GM21529 (cell line): ENCODE results near the gene NRP1.
"Not testable (repeated sequence)": the region's sequence is repeated elsewhere in the genome, so short reads cannot be mapped to it uniquely, and the experiment has no call there.

Experiments
- ATAC-seq: cut with Tn5 transposase; IDR thresholded peaks from one replicate; pipeline ENCODE4 v1.9.1; 2021; ENCODE audit not compliant: unreplicated experiment

NRP1 gene

GRCh38 chr10:33334153-33334804, at the start of gene NRP1:
NRP1 (minus strand) TSS chr10:33334667; CDS start chr10:33334382, 285 bp downstream.
- no peak for ATAC-seq

- ATAC-seq = not testable (repeated sequence)
Observed at GRCh38 chr10:33384201-33384600, 49.7 kb upstream of the NRP1 start.

- no peak for ATAC-seq
Observed at GRCh38 chr10:33382921-33383713, 48.6 kb upstream of the NRP1 start.

- ATAC-seq = no peak
Observed at GRCh38 chr10:33382216-33382600, 47.7 kb upstream of the NRP1 start.

GRCh38 chr10:33381451-33382215, 47.2 kb upstream of the NRP1 start:
- ATAC-seq = no peak

- ATAC-seq = no peak
Observed at GRCh38 chr10:33377658-33378025, 43.2 kb upstream of the NRP1 start.

GRCh38 chr10:33376976-33377657, 42.6 kb upstream of the NRP1 start:
- no peak for ATAC-seq

- no peak for ATAC-seq
Observed at GRCh38 chr10:33376476-33376875, 42.0 kb upstream of the NRP1 start.

- ATAC-seq = no peak
Observed at GRCh38 chr10:33373263-33373662, 38.8 kb upstream of the NRP1 start.

GRCh38 chr10:33371234-33371633, 36.8 kb upstream of the NRP1 start:
- ATAC-seq = no peak

- no peak for ATAC-seq
Observed at GRCh38 chr10:33370434-33370930, 36.0 kb upstream of the NRP1 start.

GRCh38 chr10:33368086-33368485, 33.6 kb upstream of the NRP1 start:
- no peak for ATAC-seq

- ATAC-seq = no peak
Observed at GRCh38 chr10:33365871-33366411, 31.5 kb upstream of the NRP1 start.

- no peak for ATAC-seq
Observed at GRCh38 chr10:33365301-33365700, 30.8 kb upstream of the NRP1 start.

GRCh38 chr10:33363106-33363505, 28.6 kb upstream of the NRP1 start:
- no peak for ATAC-seq

GRCh38 chr10:33358016-33358415, 23.5 kb upstream of the NRP1 start:
- no peak for ATAC-seq

- no peak for ATAC-seq
Observed at GRCh38 chr10:33355274-33355673, 20.8 kb upstream of the NRP1 start.

- no peak for ATAC-seq
Observed at GRCh38 chr10:33353853-33354252, 19.4 kb upstream of the NRP1 start.

- ATAC-seq = no peak
Observed at GRCh38 chr10:33353334-33353733, 18.9 kb upstream of the NRP1 start.

GRCh38 chr10:33352615-33353014, 18.1 kb upstream of the NRP1 start:
- no peak for ATAC-seq

GRCh38 chr10:33352175-33352574, 17.7 kb upstream of the NRP1 start:
- ATAC-seq = no peak
